Sigmoid colon (tissue), 4 donors: ENCODE results near the gene NOS1AP.

Experiments used
- CTCF ChIP-seq, 4 experiments: fragments of 450-650 bp in 3 of 4; fragments of 200-600 bp in 1 of 4; IDR thresholded peaks; one replicate each; pipeline ENCODE4 v1.5.1; 2016 to 2019; ENCODE audit warnings: antibody characterized with exemption in 4 of 4, mild to moderate bottlenecking in 3 of 4, moderate library complexity in 2 of 4
- POLR2A ChIP-seq, 2 donors: fragments of 450-650 bp; IDR thresholded peaks; one replicate each; pipeline ENCODE4 v1.6.1; 2016; ENCODE audit warnings: antibody characterized with exemption in 2 of 2, mild to moderate bottlenecking in 2 of 2, moderate library complexity in 2 of 2
- POLR2AphosphoS5 ChIP-seq, 4 donors: sonication (generic); formaldehyde crosslinking; IDR thresholded peaks; one replicate each; pipeline ENCODE4 v1.6.1; 2017; ENCODE audit warnings: antibody characterized with exemption in 4 of 4

GRCh38 chr1:162400790-162401355 is 331.4 kb downstream of the NOS1AP start:
- TF ChIP-seq POLR2A (IDR thresholded peaks at IDR 0.05) (no peak), CTCF (IDR thresholded peaks at IDR 0.05) (no peak), POLR2AphosphoS5 (IDR thresholded peaks at IDR 0.05) (no peak)
